ENCODE data around the gene FAM3D.

DNA sequence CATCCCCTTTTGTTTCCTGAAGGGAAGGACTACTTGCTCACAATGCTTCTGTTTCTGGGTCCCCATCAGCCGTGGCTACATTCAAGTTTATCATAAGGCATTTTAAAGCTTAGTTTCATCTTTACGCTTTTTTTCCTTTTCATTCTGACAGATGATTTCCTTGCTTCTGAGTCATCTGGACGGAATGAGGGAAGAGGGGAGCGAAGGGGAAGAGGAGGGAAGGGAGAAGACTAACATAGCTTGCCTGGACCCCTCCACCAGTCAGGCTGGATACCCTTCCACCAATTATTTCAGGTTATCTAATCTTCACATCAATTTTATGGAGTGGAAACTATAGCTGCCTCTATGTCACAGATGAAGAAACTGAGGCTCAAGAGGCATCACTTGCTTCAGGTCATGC lies 27.6 kb downstream of the FAM3D start:
- TF ChIP-seq, protein P1, sequence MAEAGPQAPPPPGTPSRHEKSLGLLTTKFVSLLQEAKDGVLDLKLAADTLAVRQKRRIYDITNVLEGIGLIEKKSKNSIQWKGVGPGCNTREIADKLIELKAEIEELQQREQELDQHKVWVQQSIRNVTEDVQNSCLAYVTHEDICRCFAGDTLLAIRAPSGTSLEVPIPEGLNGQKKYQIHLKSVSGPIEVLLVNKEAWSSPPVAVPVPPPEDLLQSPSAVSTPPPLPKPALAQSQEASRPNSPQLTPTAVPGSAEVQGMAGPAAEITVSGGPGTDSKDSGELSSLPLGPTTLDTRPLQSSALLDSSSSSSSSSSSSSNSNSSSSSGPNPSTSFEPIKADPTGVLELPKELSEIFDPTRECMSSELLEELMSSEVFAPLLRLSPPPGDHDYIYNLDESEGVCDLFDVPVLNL (CRISPR knock-in tag; IDR thresholded peaks at IDR 0.05; ENCODE audit: low read depth) = no peak
- TF ChIP-seq ZNF384 (IDR thresholded peaks at IDR 0.05; ENCODE audit: low read depth, low read length) (no peak), ATF7 (IDR thresholded peaks at IDR 0.05) (no peak), FOXJ3 (CRISPR knock-in tag; IDR thresholded peaks at IDR 0.05) (no peak), XRCC5 (IDR thresholded peaks at IDR 0.05; ENCODE audit: low read depth, low read length) (no peak), ZFX (CRISPR knock-in tag; IDR thresholded peaks at IDR 0.05) (no peak), FOXK1 (CRISPR knock-in tag; IDR thresholded peaks at IDR 0.05; ENCODE audit: borderline replicate concordance) (no peak), ZNF445 (CRISPR knock-in tag; IDR thresholded peaks at IDR 0.05; ENCODE audit: low read depth) (no peak)
- TF ChIP-seq, protein P2, sequence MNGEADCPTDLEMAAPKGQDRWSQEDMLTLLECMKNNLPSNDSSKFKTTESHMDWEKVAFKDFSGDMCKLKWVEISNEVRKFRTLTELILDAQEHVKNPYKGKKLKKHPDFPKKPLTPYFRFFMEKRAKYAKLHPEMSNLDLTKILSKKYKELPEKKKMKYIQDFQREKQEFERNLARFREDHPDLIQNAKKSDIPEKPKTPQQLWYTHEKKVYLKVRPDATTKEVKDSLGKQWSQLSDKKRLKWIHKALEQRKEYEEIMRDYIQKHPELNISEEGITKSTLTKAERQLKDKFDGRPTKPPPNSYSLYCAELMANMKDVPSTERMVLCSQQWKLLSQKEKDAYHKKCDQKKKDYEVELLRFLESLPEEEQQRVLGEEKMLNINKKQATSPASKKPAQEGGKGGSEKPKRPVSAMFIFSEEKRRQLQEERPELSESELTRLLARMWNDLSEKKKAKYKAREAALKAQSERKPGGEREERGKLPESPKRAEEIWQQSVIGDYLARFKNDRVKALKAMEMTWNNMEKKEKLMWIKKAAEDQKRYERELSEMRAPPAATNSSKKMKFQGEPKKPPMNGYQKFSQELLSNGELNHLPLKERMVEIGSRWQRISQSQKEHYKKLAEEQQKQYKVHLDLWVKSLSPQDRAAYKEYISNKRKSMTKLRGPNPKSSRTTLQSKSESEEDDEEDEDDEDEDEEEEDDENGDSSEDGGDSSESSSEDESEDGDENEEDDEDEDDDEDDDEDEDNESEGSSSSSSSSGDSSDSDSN (IDR thresholded peaks at IDR 0.05; ENCODE audit: borderline replicate concordance in 1 of 2, low read depth in 2 of 2, low read length in 2 of 2) = no peak
- TF ChIP-seq, protein P3, sequence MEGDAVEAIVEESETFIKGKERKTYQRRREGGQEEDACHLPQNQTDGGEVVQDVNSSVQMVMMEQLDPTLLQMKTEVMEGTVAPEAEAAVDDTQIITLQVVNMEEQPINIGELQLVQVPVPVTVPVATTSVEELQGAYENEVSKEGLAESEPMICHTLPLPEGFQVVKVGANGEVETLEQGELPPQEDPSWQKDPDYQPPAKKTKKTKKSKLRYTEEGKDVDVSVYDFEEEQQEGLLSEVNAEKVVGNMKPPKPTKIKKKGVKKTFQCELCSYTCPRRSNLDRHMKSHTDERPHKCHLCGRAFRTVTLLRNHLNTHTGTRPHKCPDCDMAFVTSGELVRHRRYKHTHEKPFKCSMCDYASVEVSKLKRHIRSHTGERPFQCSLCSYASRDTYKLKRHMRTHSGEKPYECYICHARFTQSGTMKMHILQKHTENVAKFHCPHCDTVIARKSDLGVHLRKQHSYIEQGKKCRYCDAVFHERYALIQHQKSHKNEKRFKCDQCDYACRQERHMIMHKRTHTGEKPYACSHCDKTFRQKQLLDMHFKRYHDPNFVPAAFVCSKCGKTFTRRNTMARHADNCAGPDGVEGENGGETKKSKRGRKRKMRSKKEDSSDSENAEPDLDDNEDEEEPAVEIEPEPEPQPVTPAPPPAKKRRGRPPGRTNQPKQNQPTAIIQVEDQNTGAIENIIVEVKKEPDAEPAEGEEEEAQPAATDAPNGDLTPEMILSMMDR (IDR thresholded peaks at IDR 0.05 in 2 of 3, conservative IDR thresholded peaks at IDR 0.05 in 1 of 3; ENCODE audit: insufficient read depth in 2 of 3, low read depth in 1 of 3, low read length in 3 of 3) = no peak

Data from K562 (cell line).